Upper lobe of right lung (tissue), 1 donor: ENCODE results near the gene NTN5. TPM values are rescaled to one million over a fixed set of nuclear protein-coding genes. Genes with fewer than 3 reads are reported as not detected.
A peak's percentile ranks its signal among the peaks of the same experiment; 100 is the strongest.

ENCODE experiments used
- ATAC-seq: fragments of 200-7000 bp; cut with Tn5 transposase; one replicate; pipeline ENCODE4 v1.9.1; 2020; ENCODE audit warnings: mild to moderate bottlenecking, moderate library complexity
- DNase-seq: peaks from one replicate; pipeline ENCODE4 v3.0.0-alpha.2; 2020
- H3K27ac ChIP-seq: fragments of 200-600 bp; one replicate; pipeline ENCODE4 v1.8.0; 2022
- H3K27me3 ChIP-seq: fragments of 200-600 bp; one replicate; pipeline ENCODE4 v1.8.0; 2022; ENCODE audit warnings: mild to moderate bottlenecking
- H3K36me3 ChIP-seq: fragments of 200-600 bp; one replicate; pipeline ENCODE4 v1.8.0; 2022
- H3K4me1 ChIP-seq: fragments of 200-600 bp; one replicate; pipeline ENCODE4 v1.8.0; 2022
- H3K4me3 ChIP-seq: fragments of 200-600 bp; one replicate; pipeline ENCODE4 v1.8.0; 2022; ENCODE audit warnings: mild to moderate bottlenecking
- H3K9me3 ChIP-seq: fragments of 200-600 bp; one replicate; pipeline ENCODE4 v1.8.0; 2022
- CTCF ChIP-seq: fragments of 200-600 bp; IDR thresholded peaks from one replicate; pipeline ENCODE4 v1.8.0; 2022; ENCODE audit warnings: antibody characterized with exemption
- intact Hi-C: fragments of 100-400 bp; cut with DNase I; formaldehyde crosslinking; loops from one replicate; pipeline ENCODE4 v1.11.0; 2022
- total RNA-seq: library from RNA; stranded (reverse); fragmentation: NEBNext Ultra II Directional; extraction: Animal tissue kit (Norgen Biotek cat#: 25700); gene quantifications from one replicate; pipeline ENCODE4 v1.2.1, GENCODE V29; 2021
- donor health status: DM: no; HTN: yes; CAD: no; lungs with severe emphysema.

Gene NTN5
- total RNA-seq, 1 donor from 2014 or later = 1.2 TPM

- intact Hi-C loops = no loop called here
- peaks cover 10% of the 10 kb centered on the region for H3K4me1 ChIP-seq
- H3K27me3 ChIP-seq = no peaks in the 10 kb centered on the region
- peak overlapping the region; percentile 61 for H3K27ac ChIP-seq
- ATAC-seq (peak; percentile 87), DNase-seq (peak; percentile 83)
- TF ChIP-seq CTCF = peak; percentile 86
- no peak overlapping the region for H3K4me3 ChIP-seq
- H3K9me3 ChIP-seq = no peaks in the 10 kb centered on the region
- H3K36me3 ChIP-seq = no peaks in the 10 kb centered on the region
These were observed 2.4 kb upstream of the NTN5 start for GRCh38 chr19:48674921-48675824.

DNA sequence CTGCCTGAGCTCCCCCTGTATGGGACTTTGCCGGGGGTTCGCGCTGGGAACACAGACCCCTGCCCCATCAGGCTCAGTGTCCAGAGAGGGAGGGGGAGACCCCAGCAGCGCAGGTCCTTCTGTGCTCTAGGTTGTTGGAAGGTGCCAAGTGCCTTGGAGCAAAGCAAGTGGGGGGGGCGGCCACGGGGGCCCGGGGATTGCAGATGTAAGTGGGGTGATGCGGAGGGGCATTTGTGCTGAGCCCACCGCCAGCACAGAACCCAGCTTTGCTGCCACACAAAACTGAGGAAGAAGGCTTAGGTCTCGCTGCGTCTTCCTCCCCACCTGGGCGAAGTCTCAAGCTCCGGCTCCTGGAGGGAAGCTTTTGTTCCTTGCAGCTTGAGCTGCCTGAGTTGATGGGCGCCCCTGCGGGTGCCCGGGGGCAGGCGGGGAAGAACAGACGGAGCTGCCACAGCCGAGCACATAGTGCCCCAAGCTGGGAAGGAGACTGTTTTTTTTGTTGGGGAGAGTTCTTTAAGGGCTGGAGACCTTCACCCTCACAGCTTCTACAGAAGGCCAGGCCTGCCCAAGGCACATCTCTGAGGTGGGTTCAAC, 1.5 kb upstream of the NTN5 start:
- ATAC-seq = no peak
- no peaks in the 10 kb centered on the region for H3K27me3 ChIP-seq
- H3K27ac ChIP-seq = no peak overlapping the region
- intact Hi-C loops = no loop called here
- peaks cover 10% of the 10 kb centered on the region for H3K4me1 ChIP-seq
- TF ChIP-seq CTCF = no peak
- no peak for DNase-seq
- H3K36me3 ChIP-seq = no peaks in the 10 kb centered on the region
- H3K9me3 ChIP-seq = no peaks in the 10 kb centered on the region
- H3K4me3 ChIP-seq = no peak overlapping the region

GRCh38 chr19:48673436-48674100, 751 bp upstream of the NTN5 start:
- TF ChIP-seq CTCF = no peak
- intact Hi-C loops = no loop called here
- Histone ChIP-seq H3K36me3 (no peaks in the 10 kb centered on the region), H3K27ac (no peak overlapping the region), H3K4me3 (no peak overlapping the region), H3K4me1 (peaks cover 10% of the 10 kb centered on the region), H3K9me3 (no peaks in the 10 kb centered on the region), H3K27me3 (no peaks in the 10 kb centered on the region)
- ATAC-seq = no peak
- DNase-seq = no peak

DNA sequence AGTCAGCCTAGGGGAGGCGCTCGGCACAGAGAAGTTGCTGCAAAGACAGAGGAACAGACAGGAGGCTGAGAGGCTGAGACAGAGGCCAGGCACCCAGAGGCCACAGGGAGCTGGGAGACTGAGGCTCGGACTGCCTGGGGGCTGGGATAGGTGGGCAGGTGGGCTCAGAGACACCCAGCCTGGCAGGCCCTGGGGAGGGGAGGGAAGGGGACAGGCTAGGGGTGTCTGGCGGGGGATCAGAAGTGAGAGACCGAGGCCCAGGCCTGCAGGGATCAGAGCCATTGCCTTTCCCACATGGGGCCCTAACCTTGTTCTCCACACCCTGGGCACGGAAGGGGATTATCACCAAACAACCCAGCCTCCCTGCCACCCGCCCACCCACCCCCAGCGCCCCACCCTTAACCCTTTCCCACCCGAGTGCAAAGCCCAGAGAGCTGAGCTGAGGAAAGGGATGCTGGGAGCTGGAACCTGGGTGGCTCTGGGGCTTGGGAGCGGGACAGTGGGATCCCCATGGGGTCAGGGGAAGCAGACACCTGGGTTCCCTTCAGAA, 1.3 kb downstream of the NTN5 start:
- ATAC-seq (no peak), DNase-seq (no peak)
- H3K9me3 ChIP-seq = no peaks in the 10 kb centered on the region
- no peaks in the 10 kb centered on the region for H3K36me3 ChIP-seq
- H3K27ac ChIP-seq = no peak overlapping the region
- no peak for TF ChIP-seq CTCF
- H3K27me3 ChIP-seq = no peaks in the 10 kb centered on the region
- no peak overlapping the region for H3K4me3 ChIP-seq
- intact Hi-C loops = no loop called here
- H3K4me1 ChIP-seq = peaks cover 6% of the 10 kb centered on the region

- DNase-seq (no peak), ATAC-seq (no peak)
- H3K36me3 ChIP-seq = no peaks in the 10 kb centered on the region
- H3K4me3 ChIP-seq = no peak overlapping the region
- no peak overlapping the region for H3K27ac ChIP-seq
- intact Hi-C loops = no loop called here
- no peak for TF ChIP-seq CTCF
- no peaks in the 10 kb centered on the region for H3K27me3 ChIP-seq
- H3K4me1 ChIP-seq = peaks cover 6% of the 10 kb centered on the region
- H3K9me3 ChIP-seq = no peaks in the 10 kb centered on the region
These were observed 1.9 kb downstream of the NTN5 start for GRCh38 chr19:48670699-48671445.
